ENCODE data around the gene NELL1. TPM values are rescaled to one million over a fixed set of nuclear protein-coding genes. Genes with fewer than 3 reads are reported as not detected.

The NELL1 gene
- total RNA-seq, 1 experiment from 2014 or later, result not detected

DNA sequence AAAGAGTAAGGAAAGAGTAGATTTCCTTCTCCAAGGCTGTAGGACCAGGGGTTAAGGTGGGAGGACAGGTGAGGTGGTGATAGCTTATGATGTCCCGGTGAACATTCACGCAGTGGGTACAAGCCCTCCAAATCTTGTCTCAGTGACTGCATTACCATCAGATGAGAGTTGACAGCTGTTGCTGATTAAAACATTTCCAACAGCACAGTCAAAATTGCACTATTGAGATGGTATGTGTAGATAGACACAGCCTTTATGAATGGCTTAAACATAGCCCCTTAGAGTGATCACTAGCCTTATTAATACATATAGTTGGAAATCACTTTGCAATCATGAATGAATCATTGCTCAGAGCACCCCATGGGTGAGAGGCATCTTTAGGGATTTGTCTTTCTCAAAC, 7.3 kb downstream of the NELL1 start:
- Mint-ChIP-seq H3K4me1 (ENCODE audit: low read depth, unreplicated experiment) (no peaks in the 10 kb centered on the region), H3K4me3 (ENCODE audit: unreplicated experiment) (no peak overlapping the region), H3K27ac (ENCODE audit: unreplicated experiment) (no peak overlapping the region), H3K27me3 (ENCODE audit: insufficient read depth, unreplicated experiment) (peaks cover 9% of the 10 kb centered on the region), H3K36me3 (ENCODE audit: insufficient read depth, unreplicated experiment) (no peaks in the 10 kb centered on the region), H3K9me3 (ENCODE audit: unreplicated experiment) (no peaks in the 10 kb centered on the region)
- intact Hi-C loops (cut with micrococcal nuclease; ENCODE audit: unreplicated experiment), result no loop called here
- H3K4me1 ChIP-seq, result no peaks in the 10 kb centered on the region
- no peaks in the 10 kb centered on the region for H3K9me3 ChIP-seq
- no peak for TF ChIP-seq CTCF (IDR thresholded peaks at IDR 0.05; ENCODE audit: insufficient read depth in 1 of 2, low read depth in 1 of 2, low read length in 1 of 2, severe bottlenecking in 1 of 2, unreplicated experiment in 1 of 2)
- CTCF ChIA-PET, result no interaction called here
- BruUV-seq (replicated peaks), result no TSS peak
- H3K4me3 ChIP-seq (ENCODE audit: low read depth, low read length), result no peak overlapping the region
- H3K36me3 ChIP-seq (ENCODE audit: control insufficient read depth, insufficient read depth, low read length), result no peaks in the 10 kb centered on the region
- POLR2A ChIA-PET, result no interaction called here
- DNase-seq, result no peak
- no peaks in the 10 kb centered on the region for H3K27me3 ChIP-seq (replicated peaks; ENCODE audit: control insufficient read depth, insufficient read depth, low read length)

DNA sequence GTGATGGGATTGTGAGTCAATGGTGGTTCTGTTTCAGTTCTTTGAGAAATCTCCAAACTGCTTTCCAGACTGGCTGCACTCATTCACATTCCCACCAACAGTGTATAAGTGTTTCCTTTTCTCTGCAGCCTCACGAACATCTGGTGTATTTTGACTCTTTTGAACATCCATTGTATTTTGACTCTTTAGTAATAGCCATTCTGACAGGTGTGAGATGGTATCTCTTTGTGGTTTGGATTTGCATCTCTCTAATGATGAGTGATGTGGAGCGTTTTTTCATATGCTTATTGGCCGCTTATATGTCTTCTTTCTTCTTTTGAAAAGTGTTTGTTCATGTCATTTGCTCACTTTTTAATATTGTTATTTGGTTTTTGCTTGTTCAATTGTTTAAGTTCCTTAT, 19.4 kb downstream of the NELL1 start:
- BruUV-seq (replicated peaks), result no TSS peak
- CTCF ChIA-PET, result no interaction called here
- Mint-ChIP-seq H3K9me3 (ENCODE audit: unreplicated experiment) (no peaks in the 10 kb centered on the region), H3K4me3 (ENCODE audit: unreplicated experiment) (no peak overlapping the region), H3K36me3 (ENCODE audit: insufficient read depth, unreplicated experiment) (no peaks in the 10 kb centered on the region), H3K4me1 (ENCODE audit: low read depth, unreplicated experiment) (no peaks in the 10 kb centered on the region), H3K27ac (ENCODE audit: unreplicated experiment) (no peak overlapping the region), H3K27me3 (ENCODE audit: insufficient read depth, unreplicated experiment) (peaks cover 3% of the 10 kb centered on the region)
- POLR2A ChIA-PET, result no interaction called here
- no peak overlapping the region for H3K4me3 ChIP-seq (ENCODE audit: low read depth, low read length)
- no peaks in the 10 kb centered on the region for H3K4me1 ChIP-seq
- no peak for DNase-seq
- H3K36me3 ChIP-seq (ENCODE audit: control insufficient read depth, insufficient read depth, low read length), result no peaks in the 10 kb centered on the region
- TF ChIP-seq CTCF (IDR thresholded peaks at IDR 0.05; ENCODE audit: insufficient read depth in 1 of 2, low read depth in 1 of 2, low read length in 1 of 2, severe bottlenecking in 1 of 2, unreplicated experiment in 1 of 2), result no peak
- intact Hi-C loops (cut with micrococcal nuclease; ENCODE audit: unreplicated experiment), result no loop called here
- H3K27me3 ChIP-seq (replicated peaks; ENCODE audit: control insufficient read depth, insufficient read depth, low read length), result no peaks in the 10 kb centered on the region; the same call in 1 of the 2 replicates
- H3K9me3 ChIP-seq, result no peaks in the 10 kb centered on the region

DNA sequence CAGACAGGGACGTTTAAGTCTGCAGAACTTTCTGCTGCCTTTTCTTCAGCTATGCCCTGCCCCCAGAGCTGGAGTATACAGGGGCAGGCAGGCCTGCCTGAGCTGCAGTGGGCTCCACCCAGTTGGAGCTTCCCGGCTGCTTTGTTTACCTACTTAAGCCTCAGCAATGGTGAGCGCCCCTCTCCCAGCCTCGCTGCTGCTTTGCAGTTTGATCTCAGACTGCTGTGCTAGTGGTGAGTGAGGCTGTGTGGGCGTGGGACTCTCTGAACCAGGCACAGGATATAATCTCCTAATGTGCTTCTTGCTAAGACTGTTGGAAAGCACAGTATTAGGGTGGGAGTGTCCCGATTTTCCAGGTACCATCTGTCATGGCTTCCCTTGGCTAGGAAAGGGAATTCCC, 38.5 kb downstream of the NELL1 start:
- CTCF ChIA-PET, result no interaction called here

More for the DNA sequence above, 38.5 kb downstream of the NELL1 start:
- H3K4me1 Mint-ChIP-seq (ENCODE audit: low read depth, unreplicated experiment), result no peaks in the 10 kb centered on the region
- no peaks in the 10 kb centered on the region for H3K36me3 ChIP-seq (ENCODE audit: control insufficient read depth, insufficient read depth, low read length)
- no peak overlapping the region for H3K27ac Mint-ChIP-seq (ENCODE audit: unreplicated experiment)
- no TSS peak for BruUV-seq (replicated peaks)
- H3K9me3 Mint-ChIP-seq (ENCODE audit: unreplicated experiment), result peaks cover 9% of the 10 kb centered on the region
- H3K4me3 Mint-ChIP-seq (ENCODE audit: unreplicated experiment), result no peak overlapping the region
- H3K27me3 Mint-ChIP-seq (ENCODE audit: insufficient read depth, unreplicated experiment), result peaks cover 3% of the 10 kb centered on the region
- TF ChIP-seq CTCF (IDR thresholded peaks at IDR 0.05; ENCODE audit: insufficient read depth in 1 of 2, low read depth in 1 of 2, low read length in 1 of 2, severe bottlenecking in 1 of 2, unreplicated experiment in 1 of 2), result no peak
- POLR2A ChIA-PET, result no interaction called here
- no peaks in the 10 kb centered on the region for H3K4me1 ChIP-seq
- no peak overlapping the region for H3K4me3 ChIP-seq (ENCODE audit: low read depth, low read length)
- no peak for DNase-seq
- intact Hi-C loops (cut with micrococcal nuclease; ENCODE audit: unreplicated experiment), result no loop called here
- no peaks in the 10 kb centered on the region for H3K27me3 ChIP-seq (replicated peaks; ENCODE audit: control insufficient read depth, insufficient read depth, low read length)
- no peaks in the 10 kb centered on the region for H3K36me3 Mint-ChIP-seq (ENCODE audit: insufficient read depth, unreplicated experiment)
- H3K9me3 ChIP-seq, result peaks cover 3% of the 10 kb centered on the region; the same call in 1 of the 2 replicates

Data from Caco-2 (cell line).